Spleen (tissue), 11 donors: ENCODE data around the gene C16orf87. TPM values are rescaled to one million over a fixed set of nuclear protein-coding genes. Genes with fewer than 3 reads are reported as not detected.
A peak's percentile ranks its signal among the peaks of the same experiment; 100 is the strongest.

Source experiments
- DNase-seq: peaks from one replicate; pipeline ENCODE4 v3.0.0-alpha.2; 2020
- H3K27ac ChIP-seq, 8 donors: fragments of 200-600 bp; sonication (generic) in 7 of 8; 1 replicate in 4 of 8; 2 replicates in 4 of 8; pipeline versions ENCODE4 v1.5.0 to v1.8.0; 2016 to 2021; ENCODE audit warnings: inconsistent platforms in 4 of 8, mild to moderate bottlenecking in 4 of 8, moderate library complexity in 1 of 8
- H3K27me3 ChIP-seq, 7 donors: fragments of 200-600 bp; sonication (generic) in 6 of 7; replicated peaks in 1 of 7; 1 replicate in 4 of 7; 2 replicates in 3 of 7; pipeline versions ENCODE4 v1.5.0 to v1.8.0; 2016 to 2021; ENCODE audit warnings: inconsistent platforms in 3 of 7, mild to moderate bottlenecking in 1 of 7
- H3K36me3 ChIP-seq, 6 donors: fragments of 200-600 bp; sonication (generic) in 5 of 6; 1 replicate in 4 of 6; 2 replicates in 2 of 6; pipeline versions ENCODE4 v1.5.0 to v1.8.0; 2016 to 2021; ENCODE audit warnings: inconsistent platforms in 2 of 6
- H3K4me1 ChIP-seq, 6 donors: fragments of 200-600 bp; sonication (generic) in 5 of 6; 1 replicate in 3 of 6; 2 replicates in 3 of 6; pipeline versions ENCODE4 v1.5.0 to v1.8.0; 2016 to 2021; ENCODE audit warnings: inconsistent platforms in 3 of 6
- H3K4me3 ChIP-seq, 8 donors: fragments of 200-600 bp; sonication (generic) in 7 of 8; 1 replicate in 4 of 8; 2 replicates in 4 of 8; pipeline versions ENCODE4 v1.5.0 to v1.8.0; 2016 to 2021; ENCODE audit warnings: inconsistent platforms in 4 of 8, mild to moderate bottlenecking in 4 of 8, moderate library complexity in 2 of 8
- H3K9me3 ChIP-seq, 8 donors: fragments of 200-600 bp; sonication (generic) in 7 of 8; 1 replicate in 4 of 8; 2 replicates in 4 of 8; pipeline versions ENCODE4 v1.5.0 to v1.8.0; 2016 to 2021; ENCODE audit warnings: inconsistent platforms in 4 of 8
- CTCF ChIP-seq, 11 experiments: fragments of 200-600 bp in 7 of 11; fragments of 450-650 bp in 4 of 11; sonication (generic) in 4 of 11; IDR thresholded peaks in 8 of 11; conservative IDR thresholded peaks in 3 of 11; 1 replicate in 7 of 11; 2 replicates in 4 of 11; pipeline versions ENCODE4 v1.4.0 to v1.8.0; 2016 to 2021; ENCODE audit warnings: antibody characterized with exemption in 11 of 11, inconsistent platforms in 4 of 11, mild to moderate bottlenecking in 1 of 11
- POLR2A ChIP-seq, 3 donors: fragments of 450-650 bp; IDR thresholded peaks; one replicate each; pipeline ENCODE4 v1.5.1; 2017; ENCODE audit warnings: antibody characterized with exemption in 3 of 3, mild to moderate bottlenecking in 1 of 3
- POLR2AphosphoS5 ChIP-seq, 3 donors: sonication (generic); formaldehyde crosslinking; IDR thresholded peaks; one replicate each; pipeline ENCODE4 v1.5.1; 2017; ENCODE audit warnings: antibody characterized with exemption in 3 of 3
- WGBS, 5 donors: extraction: QIAGEN DNeasy Blood & Tissue Kit in 3 of 5; methylation state at CpG; one replicate each; pipeline versions ENCODE4 v1.1.5 to v1.1.7; 2013 to 2018; 5-methylcytosine and 5-hydroxymethylcytosine counted together
- intact Hi-C: fragments of 100-400 bp; cut with DNase I; formaldehyde crosslinking; loops from one replicate; pipeline ENCODE4 v1.15.0; 2023; ENCODE audit warnings: low total_unique reads
- polyA plus RNA-seq, 3 donors: library from polyadenylated mRNA; stranded (reverse); fragments of 200-250 nt; gene quantifications; one replicate each; pipeline ENCODE4 v1.2.1, GENCODE V29; 2013
- total RNA-seq, 7 donors: library from RNA; depleted of rRNA in 3 of 7; stranded (reverse); fragments of >200 nt in 3 of 7; fragmentation: NEBNext Ultra II Directional in 4 of 7; extraction: Animal tissue kit (Norgen Biotek cat#: 25700) in 4 of 7; gene quantifications; one replicate each; pipeline versions ENCODE4 v1.1.0 to v1.2.1, GENCODE V29; 2016 to 2021
- donor health status: healthy with polysubstance abuse.
- donor health status: DM: no; HTN: no; CAD: no; lungs with moderate emphysema.
- donor health status: DM: no; HTN: no; CAD: no.
- donor health status: Bipolar disorder and iron deficiency.
- donor health status: healthy.
- donor health status: DM: no; HTN: no; CAD: no.
- donor health status: DM: yes; HTN: yes; CAD: no.

Gene C16orf87
- total and polyA plus RNA-seq, 10 donors: 7.2 to 10.3 (median 8.5) TPM

GRCh38 chr16:46839986-46840443 is 9.0 kb upstream of the C16orf87 start:
- no peak overlapping the region for H3K27ac ChIP-seq
- H3K27me3 ChIP-seq: peaks cover 0 to 15% (median 7%) of the 10 kb centered on the region in 7 donors
- 77 to 86% (median 82%) methylated on average over 11 of the region's 11 CpGs for WGBS, 5 donors

GRCh38 chr16:46836534-46837530 is 5.9 kb upstream of the C16orf87 start:
- Histone ChIP-seq H3K27me3 (no peaks in the 10 kb centered on the region), H3K9me3 (peaks cover 0 to under 1% (median 0%) of the 10 kb centered on the region in 8 donors), H3K4me3 (no peak overlapping the region), H3K27ac (peak overlapping the region in 3 of 8 donors; percentile 14 to 54 (median 23)), H3K4me1 (peaks cover 0 to 44% (median 12%) of the 10 kb centered on the region in 6 donors), H3K36me3 (no peaks in the 10 kb centered on the region)
- DNase-seq: no peak
- TF ChIP-seq POLR2AphosphoS5 (IDR thresholded peaks at IDR 0.05) (no peak), POLR2A (IDR thresholded peaks at IDR 0.05) (no peak), CTCF (IDR thresholded peaks at IDR 0.05 in 8 of 11, conservative IDR thresholded peaks at IDR 0.05 in 3 of 11) (no peak)
- intact Hi-C loops: no loop called here
- 66 to 87% (median 78%) methylated on average over 6 of the region's 6 CpGs for WGBS, 5 donors

More at GRCh38 chr16:46839986-46840443, 9.0 kb upstream of the C16orf87 start:
- no peaks in the 10 kb centered on the region for H3K36me3 ChIP-seq
- TF ChIP-seq POLR2AphosphoS5 (IDR thresholded peaks at IDR 0.05) (no peak), POLR2A (IDR thresholded peaks at IDR 0.05) (no peak), CTCF (IDR thresholded peaks at IDR 0.05 in 8 of 11, conservative IDR thresholded peaks at IDR 0.05 in 3 of 11) (no peak)
- peaks cover 0 to 10% (median 8%) of the 10 kb centered on the region in 8 donors for H3K9me3 ChIP-seq
- no peak overlapping the region for H3K4me3 ChIP-seq
- intact Hi-C loops: no loop called here
- no peak for DNase-seq
- H3K4me1 ChIP-seq: peaks cover 0 to 27% (median 8%) of the 10 kb centered on the region in 6 donors

- DNase-seq: no peak
- 76 to 95% (median 83%) methylated on average over 2 of the region's 2 CpGs for WGBS, 5 donors
- Histone ChIP-seq H3K27ac (peak overlapping the region in 1 of 8 donors; percentile 21), H3K9me3 (no peaks in the 10 kb centered on the region), H3K4me1 (peaks cover 10 to 70% (median 33%) of the 10 kb centered on the region in 6 donors), H3K36me3 (no peaks in the 10 kb centered on the region), H3K27me3 (no peaks in the 10 kb centered on the region), H3K4me3 (no peak overlapping the region)
- intact Hi-C loops: no loop called here
- TF ChIP-seq POLR2AphosphoS5 (IDR thresholded peaks at IDR 0.05) (no peak), POLR2A (IDR thresholded peaks at IDR 0.05) (no peak), CTCF (IDR thresholded peaks at IDR 0.05 in 8 of 11, conservative IDR thresholded peaks at IDR 0.05 in 3 of 11) (no peak)
These were observed 2.5 kb upstream of the C16orf87 start for GRCh38 chr16:46833460-46833800.
